HG02678 (cell line): ENCODE results near the gene ING3.

Experiments
- ATAC-seq: cut with Tn5 transposase; IDR thresholded peaks from one replicate; pipeline ENCODE4 v1.9.1; 2021; ENCODE audit warnings: mild to moderate bottlenecking, moderate library complexity; ENCODE audit not compliant: unreplicated experiment

The ING3 gene, protein sequence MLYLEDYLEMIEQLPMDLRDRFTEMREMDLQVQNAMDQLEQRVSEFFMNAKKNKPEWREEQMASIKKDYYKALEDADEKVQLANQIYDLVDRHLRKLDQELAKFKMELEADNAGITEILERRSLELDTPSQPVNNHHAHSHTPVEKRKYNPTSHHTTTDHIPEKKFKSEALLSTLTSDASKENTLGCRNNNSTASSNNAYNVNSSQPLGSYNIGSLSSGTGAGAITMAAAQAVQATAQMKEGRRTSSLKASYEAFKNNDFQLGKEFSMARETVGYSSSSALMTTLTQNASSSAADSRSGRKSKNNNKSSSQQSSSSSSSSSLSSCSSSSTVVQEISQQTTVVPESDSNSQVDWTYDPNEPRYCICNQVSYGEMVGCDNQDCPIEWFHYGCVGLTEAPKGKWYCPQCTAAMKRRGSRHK

DNA sequence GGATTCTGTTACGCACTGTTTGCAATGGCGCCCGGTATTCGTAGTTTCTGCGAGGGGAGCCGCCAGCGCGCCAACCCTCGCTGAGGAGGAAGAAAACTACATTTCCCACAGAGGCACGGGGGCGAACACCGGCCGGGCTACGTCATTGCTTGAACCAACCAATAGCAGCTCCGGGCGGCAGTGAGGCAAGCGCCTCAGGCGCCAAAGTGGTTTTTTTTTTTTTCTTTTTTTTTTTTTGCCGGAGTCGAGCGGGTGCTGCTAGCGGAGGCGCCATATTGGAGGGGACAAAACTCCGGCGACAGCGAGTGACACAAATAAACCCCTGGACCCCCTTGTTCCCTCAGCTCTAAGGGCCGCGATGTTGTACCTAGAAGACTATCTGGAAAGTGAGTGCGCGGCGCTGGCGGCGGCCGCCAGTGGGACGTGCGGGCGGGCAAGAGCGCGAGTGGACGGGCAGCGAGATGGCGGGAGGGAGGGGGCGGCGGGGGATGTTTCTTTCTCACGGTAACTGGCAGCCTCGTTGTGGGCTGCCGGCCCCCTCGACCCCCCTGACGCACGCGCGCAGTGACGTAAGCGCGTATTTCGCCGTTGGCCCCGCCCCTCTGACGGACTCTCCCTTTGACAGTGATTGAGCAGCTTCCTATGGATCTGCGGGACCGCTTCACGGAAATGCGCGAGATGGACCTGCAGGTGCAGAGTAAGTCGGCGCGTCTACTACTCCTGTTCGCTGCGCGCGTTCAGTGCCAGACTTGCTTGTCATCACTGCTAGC lies at the start of gene ING3:
Gene ING3, plus strand, starts transcription at position 239 of the 770 bp plus-strand sequence. Its CDS starts 120 bp downstream, at position 359.
- ATAC-seq: peak; percentile 95

- no peak for ATAC-seq
These were observed 35.1 kb upstream of the ING3 start for GRCh38 chr7:120915314-120916105.

DNA sequence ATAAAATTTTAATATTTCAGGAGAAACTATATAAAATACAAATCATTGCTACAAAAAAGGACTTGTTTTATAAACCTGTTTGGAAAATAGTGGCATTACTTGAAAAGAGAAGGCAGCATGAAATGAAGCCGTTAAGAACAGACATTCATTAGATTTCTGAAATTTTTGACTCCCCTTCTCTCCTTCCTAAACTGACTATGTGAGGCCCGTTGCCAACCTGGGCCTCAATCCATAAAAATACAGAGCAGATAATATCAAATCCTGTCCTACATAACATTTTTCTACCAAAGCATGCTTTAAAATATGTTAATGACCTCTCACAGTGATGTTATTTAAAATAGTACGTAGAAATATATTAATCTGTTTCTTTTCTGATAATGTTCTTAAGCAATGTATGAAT lies 34.5 kb upstream of the ING3 start:
- ATAC-seq: no peak

- ATAC-seq: no peak
These were observed 34.0 kb upstream of the ING3 start for GRCh38 chr7:120916538-120916937.

GRCh38 chr7:120919466-120919865 lies 31.1 kb upstream of the ING3 start:
- no peak for ATAC-seq

DNA sequence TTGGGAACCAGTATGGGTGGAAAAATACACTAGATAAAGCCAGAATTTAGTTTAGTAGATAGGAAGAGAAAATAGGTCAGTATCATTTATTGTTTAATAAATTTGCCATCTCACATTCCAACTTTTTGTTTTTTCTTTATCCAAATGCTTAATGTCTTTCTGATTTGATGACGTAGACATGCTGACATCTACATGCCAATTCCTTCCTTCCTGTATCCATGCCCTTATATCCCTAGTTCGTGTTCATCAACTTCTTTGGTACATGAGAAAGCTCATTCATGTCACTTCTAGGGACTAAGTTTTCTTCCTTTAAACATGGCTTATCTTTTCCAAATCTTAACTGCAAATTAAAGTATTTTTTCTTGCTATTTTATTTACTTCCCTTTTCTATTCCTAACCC lies 30.5 kb upstream of the ING3 start:
- no peak for ATAC-seq

GRCh38 chr7:120920591-120921274 lies 29.8 kb upstream of the ING3 start:
- no peak for ATAC-seq

DNA sequence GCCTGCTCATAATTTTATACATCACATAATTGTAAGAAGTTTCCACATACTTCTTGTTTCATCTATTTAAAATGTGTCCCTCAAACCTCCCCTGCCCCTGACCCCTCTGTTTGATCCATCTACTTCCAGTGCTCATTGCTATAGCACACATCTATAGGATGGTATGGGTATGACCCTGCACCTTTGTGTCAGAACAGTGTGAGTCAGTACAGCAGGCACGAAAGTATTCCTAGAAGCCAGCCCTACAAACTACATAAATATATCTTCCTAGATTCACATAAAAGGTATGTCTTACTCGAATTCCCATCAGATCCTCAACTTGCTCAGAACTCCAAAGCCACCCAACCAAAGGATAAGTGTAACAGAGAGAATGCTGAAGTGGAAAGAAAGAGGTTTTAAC lies 25.7 kb upstream of the ING3 start:
- ATAC-seq: no peak

DNA sequence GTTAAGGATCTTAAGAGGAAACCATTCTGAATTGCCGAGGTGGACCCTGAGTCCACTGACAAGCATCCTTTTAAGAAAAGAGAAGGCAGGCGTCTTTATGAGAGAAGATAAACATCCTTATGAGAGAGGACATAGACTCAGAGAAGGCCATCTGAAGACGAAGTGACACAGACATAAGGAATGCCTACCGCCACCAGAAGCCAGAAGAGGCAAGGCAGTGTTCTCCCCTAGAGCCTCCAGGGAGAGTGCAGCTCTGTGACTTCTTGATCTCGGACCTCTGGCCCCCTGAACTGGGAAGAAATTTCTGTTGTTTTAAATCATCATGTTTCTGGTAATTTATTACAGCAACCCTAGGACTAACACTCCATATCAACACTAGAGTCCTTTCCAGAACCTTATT lies 25.2 kb upstream of the ING3 start:
- ATAC-seq: no peak

GRCh38 chr7:120926943-120927346 lies 23.6 kb upstream of the ING3 start:
- ATAC-seq: peak; percentile 13

DNA sequence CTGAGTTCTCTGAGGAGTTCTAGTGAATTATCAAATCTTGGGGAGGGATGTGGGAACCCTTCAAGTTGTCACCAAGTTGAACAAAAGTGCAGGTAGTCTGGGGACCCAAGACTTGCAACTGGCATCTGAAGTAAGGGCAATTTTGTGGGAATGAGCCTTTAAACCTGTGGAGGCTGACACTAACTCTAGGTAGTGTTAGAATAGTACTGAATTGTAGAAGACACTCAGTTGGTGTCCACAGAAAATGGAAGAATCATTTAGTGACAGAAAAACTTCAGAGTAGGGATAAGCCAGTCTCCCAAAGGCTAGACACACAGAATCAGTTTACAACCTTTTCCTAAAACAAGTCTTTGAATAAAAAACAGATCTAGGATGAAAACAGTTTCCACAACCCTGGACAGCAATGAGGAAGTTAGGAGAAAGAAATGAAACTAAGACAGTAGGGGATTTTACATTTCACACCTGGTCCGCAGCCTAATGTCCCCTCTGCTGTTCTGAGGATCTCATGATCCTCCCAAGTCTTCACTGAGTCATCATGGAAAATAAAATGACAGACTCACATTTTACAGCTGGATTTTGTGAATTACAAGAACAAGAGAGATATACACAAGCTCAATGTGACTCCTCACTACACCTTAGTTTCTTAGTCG lies 23.0 kb upstream of the ING3 start:
- peak; percentile 87 for ATAC-seq

GRCh38 chr7:120931243-120931642 lies 19.3 kb upstream of the ING3 start:
- ATAC-seq: no peak

DNA sequence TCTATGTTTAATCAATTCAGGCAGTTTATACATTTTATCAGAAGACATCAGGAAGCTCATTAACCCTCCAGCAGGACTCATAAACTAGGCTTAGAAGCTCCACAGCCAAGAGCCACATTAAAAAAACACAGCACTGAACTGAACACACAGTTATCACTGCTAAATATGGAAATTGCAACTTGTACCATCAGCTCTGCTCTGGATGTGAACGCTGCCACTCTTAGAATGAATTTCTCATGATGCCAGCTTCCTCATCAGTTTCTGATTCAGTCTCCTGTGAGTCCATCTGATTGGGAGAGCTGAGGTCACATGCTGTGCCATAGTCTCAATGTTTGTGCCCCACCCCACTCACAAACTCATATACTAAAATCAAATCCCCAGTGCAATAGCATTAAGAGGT lies 17.1 kb upstream of the ING3 start:
- no peak for ATAC-seq

- ATAC-seq: no peak
These were observed 11.2 kb upstream of the ING3 start for GRCh38 chr7:120939345-120939744.

DNA sequence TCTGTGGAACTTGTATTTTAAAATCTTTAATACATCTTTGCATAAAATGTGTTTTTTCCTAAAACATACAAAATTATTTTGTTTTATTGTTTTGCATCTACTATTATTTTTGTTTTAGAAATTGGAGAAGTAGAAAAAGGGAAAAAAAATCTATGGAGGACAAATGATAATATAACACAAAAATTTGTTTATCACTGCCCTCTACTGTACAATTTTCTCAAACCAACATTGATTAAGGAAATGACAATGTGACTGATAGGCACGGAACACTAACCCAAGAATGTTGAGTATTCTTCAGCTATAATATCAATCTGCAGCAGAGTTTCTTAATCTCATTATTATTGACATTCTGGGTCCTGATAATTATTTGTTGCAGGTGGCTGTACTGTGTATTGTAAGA lies 9.5 kb upstream of the ING3 start:
- ATAC-seq: peak; percentile 71

DNA sequence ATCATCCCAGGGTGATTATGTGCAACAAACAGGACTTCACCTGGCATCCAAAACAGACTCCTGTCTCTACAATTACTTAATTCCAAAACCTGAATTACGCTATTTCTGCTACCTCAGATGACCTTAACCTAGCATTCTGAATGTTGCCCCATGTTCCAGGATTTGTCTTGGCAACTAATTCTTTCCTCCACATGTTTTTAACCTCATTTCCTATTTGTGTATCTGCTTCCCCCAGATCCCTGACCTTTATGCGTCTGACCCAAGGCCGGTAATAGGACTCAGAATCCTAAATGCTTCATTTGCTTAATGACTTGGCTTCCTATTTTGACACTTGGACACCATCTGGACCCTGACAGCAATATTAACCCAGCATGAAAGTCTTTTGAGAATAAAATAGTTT lies 8.7 kb upstream of the ING3 start:
- ATAC-seq: no peak

GRCh38 chr7:120942861-120943260 lies 7.7 kb upstream of the ING3 start:
- no peak for ATAC-seq

GRCh38 chr7:120944826-120945562 lies 5.6 kb upstream of the ING3 start:
- no peak for ATAC-seq

DNA sequence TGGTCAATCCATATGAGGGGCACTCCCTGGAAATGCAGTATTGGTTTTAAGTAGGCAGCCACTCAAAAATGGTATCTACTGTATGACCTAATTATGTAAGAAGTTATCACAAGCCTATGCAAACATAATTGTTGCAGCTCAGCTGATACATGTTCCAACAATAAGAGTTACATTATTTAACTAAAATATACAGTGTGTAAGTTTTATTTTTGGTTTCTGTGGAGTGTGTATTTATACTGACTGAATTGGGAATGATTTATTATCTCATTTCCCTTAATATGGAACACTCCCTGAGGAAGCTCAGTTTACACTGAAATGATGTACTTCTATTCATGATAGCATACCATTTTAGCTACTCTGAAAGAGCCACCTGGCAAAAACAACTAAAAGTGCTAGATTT lies 2.6 kb upstream of the ING3 start:
- ATAC-seq: no peak
